ENCODE data around the gene HDAC1. TPM values are rescaled to one million over a fixed set of nuclear protein-coding genes. Genes with fewer than 3 reads are reported as not detected.

HDAC1 gene
- total and polyA plus RNA-seq, 11 donors: 20.0 to 46.6 (median 29.3) TPM

GRCh38 chr1:32345289-32345827 is 53.5 kb downstream of the HDAC1 start:
- no peak for DNase-seq

GRCh38 chr1:32346532-32347157 is 54.8 kb downstream of the HDAC1 start:
- intact Hi-C loops (cut with DNase I): no loop called here
- H3K4me1 ChIP-seq: peaks cover 0 to 43% (median 11%) of the 10 kb centered on the region in 12 donors
- H3K27ac ChIP-seq: no peak overlapping the region
- H3K27me3 ChIP-seq: no peaks in the 10 kb centered on the region
- no peak overlapping the region for H3K4me3 ChIP-seq
- 86 to 92% (median 86%) methylated on average over 9 of the region's 9 CpGs for WGBS, 4 donors
- DNase-seq (no peak), ATAC-seq (no peak)
- no peaks in the 10 kb centered on the region for H3K36me3 ChIP-seq
- peaks cover 0 to 4% (median 0%) of the 10 kb centered on the region in 12 donors for H3K9me3 ChIP-seq
- TF ChIP-seq CTCF (IDR thresholded peaks at IDR 0.05) (no peak), POLR2A (IDR thresholded peaks at IDR 0.05) (no peak)

More at GRCh38 chr1:32345289-32345827, 53.5 kb downstream of the HDAC1 start:
- intact Hi-C loops (cut with DNase I): no loop called here
- Histone ChIP-seq H3K27ac (no peak overlapping the region), H3K4me3 (no peak overlapping the region), H3K4me1 (peaks cover 0 to 37% (median 9%) of the 10 kb centered on the region in 12 donors), H3K9me3 (no peaks in the 10 kb centered on the region), H3K36me3 (no peaks in the 10 kb centered on the region), H3K27me3 (no peaks in the 10 kb centered on the region)
- no peak for TF ChIP-seq CTCF (IDR thresholded peaks at IDR 0.05)
- TF ChIP-seq POLR2A (IDR thresholded peaks at IDR 0.05): no peak
- WGBS, 4 donors: 32 to 34% (median 33%) methylated on average over 8 of the region's 8 CpGs
- ATAC-seq: peak in 1 of 4 donors; percentile 19

- intact Hi-C loops (cut with DNase I): no loop called here
- no peak overlapping the region for H3K4me3 ChIP-seq
- ATAC-seq (peak in 1 of 4 donors; percentile 25), DNase-seq (peak; percentile 66 to 86 (median 81))
- H3K4me1 ChIP-seq: peaks cover 0 to 60% (median 35%) of the 10 kb centered on the region in 12 donors
- H3K36me3 ChIP-seq: no peaks in the 10 kb centered on the region
- 44 to 63% (median 51%) methylated on average over 8 of the region's 8 CpGs for WGBS, 4 donors
- H3K9me3 ChIP-seq: peaks cover 0 to 4% (median 0%) of the 10 kb centered on the region in 12 donors
- peak overlapping the region in 9 of 12 donors; percentile 11 to 97 (median 55) for H3K27ac ChIP-seq
- TF ChIP-seq POLR2A (IDR thresholded peaks at IDR 0.05) (no peak), CTCF (IDR thresholded peaks at IDR 0.05) (no peak)
- H3K27me3 ChIP-seq: no peaks in the 10 kb centered on the region
Measured at GRCh38 chr1:32349211-32349708, 57.4 kb downstream of the HDAC1 start.

GRCh38 chr1:32350785-32351398 is 59.0 kb downstream of the HDAC1 start:
- peak overlapping the region; percentile 63 to 96 (median 76) for H3K4me3 ChIP-seq
- no peak for TF ChIP-seq POLR2A (IDR thresholded peaks at IDR 0.05)
- TF ChIP-seq CTCF (IDR thresholded peaks at IDR 0.05): peak; percentile 51 to 91 (median 67)
- H3K27ac ChIP-seq: peak overlapping the region; percentile 80 to 99 (median 94)
- H3K36me3 ChIP-seq: no peaks in the 10 kb centered on the region
- peak; percentile 44 to 75 (median 66) for ATAC-seq
- intact Hi-C loops (cut with DNase I): loop anchor here in 2 of 10 donors (2.0 to 5.0 kb wide), 3 partner anchors 14 to 44 kb away; partner anchors contain the start of genes BSDC1 (in 2 of the 2) and MARCKSL1 (in 1 of the 2)
- no peaks in the 10 kb centered on the region for H3K27me3 ChIP-seq
- DNase-seq: peak in 4 of 5 donors; percentile 81 to 90 (median 84)
- peaks cover 0 to 59% (median 35%) of the 10 kb centered on the region in 12 donors for H3K4me1 ChIP-seq
- H3K9me3 ChIP-seq: peaks cover 0 to 4% (median 0%) of the 10 kb centered on the region in 12 donors
- 18 to 34% (median 23%) methylated on average over 14 to 28 of the region's 28 CpGs for WGBS, 4 donors

Measured in heart left ventricle (tissue), 16 donors.